ENCODE measurements around the gene COG1. TPM values are rescaled to one million over a fixed set of nuclear protein-coding genes. Genes with fewer than 3 reads are reported as not detected.

Gene COG1
- total RNA-seq, 2 experiments from 2014 or later: 51.8 to 53.7 TPM

DNA sequence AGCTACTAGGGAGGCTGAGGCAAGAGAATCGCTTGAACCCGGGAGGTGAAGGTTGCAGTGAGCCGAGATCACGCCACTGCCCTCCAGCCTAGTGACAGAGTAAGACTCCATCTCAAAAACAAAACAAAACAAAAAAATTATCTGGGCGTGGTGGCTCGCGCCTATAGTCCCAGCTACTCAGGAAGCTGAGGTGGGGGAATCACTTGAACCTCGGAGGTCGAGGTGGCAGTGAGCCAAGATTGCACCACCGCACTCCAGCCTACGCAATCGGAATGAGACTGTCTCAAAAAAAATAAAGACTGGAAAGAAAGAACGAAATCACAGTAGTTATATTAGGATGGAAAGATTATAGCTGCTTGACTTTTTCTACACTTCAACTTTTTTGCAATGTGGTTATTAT is 18.9 kb downstream of the COG1 start:
- DNase-seq (peak; percentile 57), ATAC-seq (ENCODE audit: low read depth) (peak; percentile 68)
- Mint-ChIP-seq H3K27ac (peak overlapping the region; percentile 81), H3K36me3 (peaks cover 20% of the 10 kb centered on the region), H3K9me3 (no peaks in the 10 kb centered on the region), H3K27me3 (no peaks in the 10 kb centered on the region), H3K4me3 (peak overlapping the region; percentile 67), H3K4me1 (peaks cover 20% of the 10 kb centered on the region)
- POLR2A ChIA-PET: interaction anchor here (0.7 to 2.4 kb wide), 3 partner anchors 11 to 19 kb away, joined by 3 to 6 read pairs (median 4); partner anchors contain the start of gene COG1

DNA sequence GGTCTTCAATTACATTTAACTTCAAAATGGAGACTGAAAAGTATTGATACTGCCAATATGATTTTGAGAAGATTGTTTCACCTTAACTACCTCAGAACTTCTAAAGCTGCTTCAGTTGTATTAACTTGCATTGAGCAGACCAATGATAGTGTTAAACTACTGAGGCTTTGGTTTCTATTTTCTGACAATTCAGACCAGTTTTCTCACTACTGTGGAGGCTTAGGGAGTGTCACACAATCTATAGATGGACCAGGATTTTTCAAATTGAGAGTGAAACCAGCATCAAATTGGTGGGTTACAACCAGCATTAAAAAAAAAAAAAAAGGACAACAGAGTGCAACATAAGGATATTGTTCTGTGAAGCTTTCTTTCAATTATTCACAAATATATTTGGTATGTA is 21.2 kb downstream of the COG1 start:
- Mint-ChIP-seq H3K27me3 (no peaks in the 10 kb centered on the region), H3K9me3 (no peaks in the 10 kb centered on the region), H3K27ac (no peak overlapping the region), H3K4me3 (no peak overlapping the region), H3K36me3 (peaks cover 17% of the 10 kb centered on the region), H3K4me1 (peaks cover 21% of the 10 kb centered on the region)
- POLR2A ChIA-PET: interaction anchor here (0.7 to 1.6 kb wide), 2 partner anchors 18 to 30 kb away, joined by 3 to 5 read pairs; a partner anchor contains a TSS
- DNase-seq (no peak), ATAC-seq (ENCODE audit: low read depth) (no peak)

DNA sequence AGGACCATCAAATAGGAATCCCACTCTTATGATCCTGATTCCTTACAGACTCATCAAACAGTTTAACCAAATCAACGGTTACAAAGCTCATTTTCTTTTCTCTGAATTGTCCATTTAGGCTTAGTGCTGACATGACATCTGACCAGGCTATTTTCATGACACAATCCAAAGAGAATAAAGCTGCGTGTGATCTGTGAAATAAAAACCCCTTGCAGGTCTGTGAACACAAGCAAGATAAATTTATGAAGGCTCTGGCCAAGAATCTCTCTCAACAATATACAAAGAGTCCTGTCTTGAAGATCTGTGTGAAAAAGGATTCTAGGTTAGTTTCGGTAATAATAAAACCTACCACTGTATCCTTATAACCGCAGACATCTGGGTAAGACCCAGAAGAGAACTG is 22.0 kb downstream of the COG1 start:
- H3K27me3 Mint-ChIP-seq: no peaks in the 10 kb centered on the region
- no peak overlapping the region for H3K4me3 Mint-ChIP-seq
- peaks cover 21% of the 10 kb centered on the region for H3K4me1 Mint-ChIP-seq
- peaks cover 19% of the 10 kb centered on the region for H3K36me3 Mint-ChIP-seq
- no peak for ATAC-seq (ENCODE audit: low read depth)
- no peaks in the 10 kb centered on the region for H3K9me3 Mint-ChIP-seq
- H3K27ac Mint-ChIP-seq: no peak overlapping the region
- POLR2A ChIA-PET: interaction anchor here (0.7 to 1.6 kb wide), 2 partner anchors 17 to 31 kb away, joined by 3 to 5 read pairs; a partner anchor contains a TSS
- no peak for DNase-seq

DNA sequence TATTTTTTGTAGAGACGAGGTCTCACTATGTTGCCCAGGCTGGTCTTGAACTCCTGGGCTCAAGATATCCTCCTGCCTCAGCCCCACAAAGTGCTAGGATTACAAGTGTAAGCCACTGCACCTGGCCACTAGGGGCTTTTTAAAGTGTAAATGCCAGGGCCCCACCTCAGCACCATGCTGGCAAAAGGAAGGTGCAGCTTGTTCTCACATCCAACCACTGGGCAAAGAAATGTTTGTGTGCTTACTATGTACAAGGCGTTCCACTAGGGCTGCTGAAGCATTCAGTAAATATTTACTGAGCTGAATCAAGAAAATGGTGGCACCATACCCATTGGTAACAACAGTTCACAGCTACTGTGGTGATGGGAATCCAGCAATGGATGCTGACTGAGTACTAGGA is 22.6 kb downstream of the COG1 start:
- POLR2A ChIA-PET: no interaction called here
- H3K9me3 Mint-ChIP-seq: no peaks in the 10 kb centered on the region
- DNase-seq (no peak), ATAC-seq (ENCODE audit: low read depth) (no peak)
- H3K4me3 Mint-ChIP-seq: no peak overlapping the region
- peaks cover 19% of the 10 kb centered on the region for H3K36me3 Mint-ChIP-seq
- no peak overlapping the region for H3K27ac Mint-ChIP-seq
- peaks cover 21% of the 10 kb centered on the region for H3K4me1 Mint-ChIP-seq
- no peaks in the 10 kb centered on the region for H3K27me3 Mint-ChIP-seq

DNA sequence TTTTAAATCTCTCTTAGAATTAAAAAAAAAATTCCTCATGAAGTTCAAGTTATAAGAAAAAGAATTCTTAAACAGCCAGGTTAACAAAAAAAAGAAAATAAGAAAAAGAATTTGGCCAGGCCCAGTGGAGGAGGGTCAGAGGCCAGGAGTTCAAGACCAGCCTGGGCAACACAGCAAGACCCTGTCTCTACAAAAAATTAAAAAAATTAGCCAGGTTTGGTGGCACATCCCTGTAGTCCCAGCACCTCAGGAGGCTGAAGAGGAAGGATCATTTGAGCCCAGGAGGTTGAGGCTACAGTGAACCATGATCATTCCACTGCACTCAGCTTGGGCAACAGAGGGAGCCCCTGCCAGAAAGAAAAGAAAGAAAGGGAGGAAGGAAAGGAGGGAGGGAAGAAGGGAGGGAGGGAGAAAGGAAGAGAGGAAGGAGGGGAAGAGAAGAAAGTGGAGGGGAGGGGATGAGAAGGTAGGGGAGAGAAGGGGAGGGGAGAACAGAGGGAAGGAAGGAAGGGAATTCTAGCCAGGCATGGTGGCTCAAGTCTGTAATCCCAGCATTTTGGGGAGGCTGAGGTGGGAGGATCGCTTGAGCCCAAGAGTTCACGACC is 30.9 kb downstream of the COG1 start:
- peak overlapping the region; percentile 37 for H3K4me3 Mint-ChIP-seq
- no peaks in the 10 kb centered on the region for H3K9me3 Mint-ChIP-seq
- ATAC-seq (ENCODE audit: low read depth) (no peak), DNase-seq (no peak)
- peaks cover 6% of the 10 kb centered on the region for H3K36me3 Mint-ChIP-seq
- peaks cover 34% of the 10 kb centered on the region for H3K4me1 Mint-ChIP-seq
- H3K27me3 Mint-ChIP-seq: no peaks in the 10 kb centered on the region
- H3K27ac Mint-ChIP-seq: no peak overlapping the region
- POLR2A ChIA-PET: interaction anchor here (0.6 kb wide), 1 partner anchor 30 kb away, joined by 3 read pairs; no protein-coding TSS in a partner anchor

DNA sequence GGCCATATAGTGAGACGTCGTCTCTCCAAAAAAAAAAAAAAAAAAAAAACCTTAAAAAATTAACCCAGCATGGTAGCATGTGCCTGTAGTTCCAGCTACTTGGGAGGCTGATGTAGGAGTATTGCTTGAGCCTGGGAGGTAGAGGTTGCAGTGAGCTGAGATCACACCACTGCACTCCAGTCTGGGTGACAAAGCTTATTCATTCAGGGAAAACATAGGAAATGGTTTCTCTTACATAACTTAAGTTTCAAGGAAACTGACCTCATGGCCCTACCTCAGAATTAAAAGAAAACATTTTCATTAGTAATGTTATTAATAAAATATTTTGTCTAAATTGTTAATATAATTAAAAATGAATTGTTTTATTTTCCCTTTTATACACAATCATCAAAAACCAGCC is 31.4 kb downstream of the COG1 start:
- no peaks in the 10 kb centered on the region for H3K27me3 Mint-ChIP-seq
- H3K9me3 Mint-ChIP-seq: no peaks in the 10 kb centered on the region
- DNase-seq: no peak
- POLR2A ChIA-PET: interaction anchor here (0.6 kb wide), 1 partner anchor 30 kb away, joined by 3 read pairs; no protein-coding TSS in a partner anchor
- H3K27ac Mint-ChIP-seq: no peak overlapping the region
- no peak overlapping the region for H3K4me3 Mint-ChIP-seq
- peaks cover 39% of the 10 kb centered on the region for H3K4me1 Mint-ChIP-seq
- ATAC-seq (ENCODE audit: low read depth): no peak
- peaks cover 7% of the 10 kb centered on the region for H3K36me3 Mint-ChIP-seq

DNA sequence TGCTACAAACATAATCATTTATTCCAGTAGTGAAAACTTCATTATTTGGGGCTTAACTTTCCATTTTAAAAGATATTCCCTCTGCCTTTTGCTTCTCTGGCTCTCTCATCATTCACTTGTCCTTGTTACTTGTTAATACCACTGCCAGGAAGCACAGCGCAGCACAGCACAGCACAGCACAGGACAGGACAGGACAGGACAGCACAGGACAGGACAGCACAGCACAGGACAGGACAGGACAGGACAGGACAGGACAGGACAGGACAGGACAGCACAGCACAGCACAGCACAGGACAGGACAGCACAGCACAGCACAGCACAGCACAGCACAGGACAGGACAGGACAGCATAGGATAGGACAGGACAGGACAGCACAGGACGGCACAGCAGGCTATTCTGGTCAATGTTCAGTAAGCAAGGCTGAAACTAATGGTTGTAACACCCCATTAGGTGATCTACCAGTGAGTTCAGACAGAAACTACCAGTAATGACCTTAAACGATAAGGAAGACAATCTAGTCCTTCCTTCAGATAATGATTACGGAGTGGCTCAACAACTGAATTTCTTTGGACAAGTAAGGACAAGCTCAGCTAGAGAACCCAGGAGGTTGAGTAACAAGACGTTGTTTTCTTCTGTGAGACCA is 31.9 kb downstream of the COG1 start:
- Mint-ChIP-seq H3K36me3 (peaks cover 7% of the 10 kb centered on the region), H3K4me3 (no peak overlapping the region), H3K4me1 (peaks cover 42% of the 10 kb centered on the region), H3K9me3 (no peaks in the 10 kb centered on the region), H3K27me3 (no peaks in the 10 kb centered on the region), H3K27ac (no peak overlapping the region)
- DNase-seq (no peak), ATAC-seq (ENCODE audit: low read depth) (no peak)
- POLR2A ChIA-PET: interaction anchor here (0.6 kb wide), 1 partner anchor 31 kb away, joined by 3 read pairs; no protein-coding TSS in a partner anchor

DNA sequence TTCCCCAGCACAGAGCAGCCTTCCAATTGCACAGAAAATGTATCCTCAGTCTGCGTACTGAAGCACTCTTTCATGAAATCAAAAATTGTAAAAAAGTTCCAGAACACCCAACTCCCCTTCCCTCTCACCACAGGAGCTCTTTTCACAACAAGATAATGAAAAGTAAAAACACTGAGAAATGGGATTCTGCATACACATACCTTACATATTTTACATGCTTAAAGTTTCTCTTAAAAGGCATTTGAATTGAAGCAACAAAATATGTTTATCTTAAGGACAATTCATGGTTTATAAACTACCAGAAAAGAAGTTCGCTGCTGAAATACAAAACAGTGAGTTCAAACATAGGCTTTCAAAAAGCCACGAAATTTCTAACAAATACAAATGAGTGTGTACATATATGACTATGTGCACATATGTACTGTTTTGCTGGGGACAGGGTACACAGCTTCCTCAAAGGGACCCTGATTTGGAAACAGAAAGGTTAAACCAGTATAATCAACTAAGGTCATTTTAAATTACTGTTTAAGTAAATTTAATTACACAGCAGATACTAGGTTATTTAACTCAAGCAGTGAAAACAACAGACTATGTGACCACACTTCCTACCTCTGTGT is 33.8 kb downstream of the COG1 start:
- no peak for ATAC-seq (ENCODE audit: low read depth)
- Mint-ChIP-seq H3K4me3 (peak overlapping the region; percentile 70), H3K4me1 (peaks cover 57% of the 10 kb centered on the region), H3K9me3 (no peaks in the 10 kb centered on the region), H3K27me3 (no peaks in the 10 kb centered on the region), H3K27ac (no peak overlapping the region), H3K36me3 (peaks cover 7% of the 10 kb centered on the region)
- no peak for DNase-seq
- POLR2A ChIA-PET: interaction anchor here (0.7 to 1.4 kb wide), 3 partner anchors 33 to 62 kb away, joined by 3 read pairs; partner anchors contain the start of gene SSTR2

- H3K9me3 Mint-ChIP-seq: no peaks in the 10 kb centered on the region
- H3K4me3 Mint-ChIP-seq: peak overlapping the region; percentile 70
- no peaks in the 10 kb centered on the region for H3K27me3 Mint-ChIP-seq
- peak overlapping the region; percentile 67 for H3K27ac Mint-ChIP-seq
- DNase-seq: no peak
- no peak for ATAC-seq (ENCODE audit: low read depth)
- POLR2A ChIA-PET: interaction anchor here (0.7 to 1.4 kb wide), 3 partner anchors 34 to 63 kb away, joined by 3 read pairs; partner anchors contain the start of gene SSTR2
- peaks cover 57% of the 10 kb centered on the region for H3K4me1 Mint-ChIP-seq
- H3K36me3 Mint-ChIP-seq: peaks cover 7% of the 10 kb centered on the region
These were observed 34.5 kb downstream of the COG1 start for GRCh38 chr17:73227379-73227778.

DNA sequence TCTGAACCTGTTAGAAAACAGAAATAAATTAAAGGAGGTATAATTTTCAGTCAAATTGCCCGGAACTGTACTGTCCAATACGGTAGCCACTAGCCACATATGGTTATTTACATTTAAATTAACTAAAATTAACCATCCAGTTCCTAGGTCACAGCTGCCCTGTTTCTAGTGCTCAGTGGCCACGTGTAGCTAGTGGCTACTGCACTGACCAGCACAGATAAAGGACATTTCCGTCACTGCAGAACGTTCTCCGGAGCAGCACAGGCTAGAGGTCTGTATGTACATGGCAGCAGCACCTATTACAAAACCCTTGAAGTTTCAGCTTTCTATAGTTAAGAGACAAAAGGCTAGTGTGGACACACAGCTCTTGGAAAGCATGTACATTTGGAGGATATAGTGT is 35.1 kb downstream of the COG1 start:
- no peaks in the 10 kb centered on the region for H3K9me3 Mint-ChIP-seq
- no peak overlapping the region for H3K27ac Mint-ChIP-seq
- H3K4me1 Mint-ChIP-seq: peaks cover 58% of the 10 kb centered on the region
- H3K4me3 Mint-ChIP-seq: no peak overlapping the region
- ATAC-seq (ENCODE audit: low read depth) (no peak), DNase-seq (no peak)
- H3K27me3 Mint-ChIP-seq: no peaks in the 10 kb centered on the region
- POLR2A ChIA-PET: interaction anchor here (1.0 kb wide), 1 partner anchor 508 kb away, joined by 4 read pairs; no protein-coding TSS in a partner anchor
- H3K36me3 Mint-ChIP-seq: peaks cover 8% of the 10 kb centered on the region

DNA sequence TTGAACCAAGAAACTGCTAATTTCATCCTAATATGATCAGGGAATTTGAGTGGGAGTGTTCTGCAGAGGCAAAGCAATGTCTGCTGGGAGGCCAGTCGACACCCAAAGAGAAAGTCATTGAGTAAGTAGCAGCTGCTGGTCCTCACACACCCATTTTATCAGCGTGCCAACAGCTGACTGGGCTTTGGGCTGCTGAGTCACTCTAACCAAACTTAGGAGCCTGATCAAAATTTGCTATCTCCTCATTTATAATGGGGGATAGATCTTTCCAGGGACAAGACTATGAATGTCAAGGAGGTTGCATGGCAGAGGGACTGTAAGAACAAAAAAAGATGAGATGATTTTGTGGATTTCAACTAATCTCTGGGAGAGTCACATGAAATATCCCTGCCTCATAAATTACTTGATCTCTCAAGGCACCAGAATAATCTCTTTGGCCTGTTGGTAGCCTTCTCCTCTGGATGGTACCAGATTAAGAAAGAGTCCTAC is 35.9 kb downstream of the COG1 start:
- no peaks in the 10 kb centered on the region for H3K9me3 Mint-ChIP-seq
- DNase-seq (no peak), ATAC-seq (ENCODE audit: low read depth) (no peak)

DNA sequence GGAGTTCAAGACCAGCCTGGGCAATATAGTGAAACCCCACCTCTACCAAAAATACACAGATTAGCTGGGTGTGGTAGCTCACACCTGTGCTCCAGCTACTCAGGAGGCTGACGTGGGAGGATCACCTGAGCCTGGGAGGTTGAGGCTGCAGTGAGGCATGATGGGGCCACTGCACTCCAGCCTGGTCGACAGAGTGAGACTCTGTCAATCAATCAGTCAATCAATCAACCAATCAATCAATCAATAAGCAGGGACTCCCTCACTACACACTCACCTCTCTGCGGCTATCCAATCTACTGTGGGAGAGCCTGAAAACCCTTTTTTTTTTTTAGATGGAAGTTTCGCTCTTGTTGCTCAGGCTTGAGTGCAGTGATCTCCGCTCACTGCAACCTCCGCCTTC is 37.2 kb downstream of the COG1 start:
- Mint-ChIP-seq H3K27me3 (no peaks in the 10 kb centered on the region), H3K9me3 (no peaks in the 10 kb centered on the region), H3K4me1 (peaks cover 57% of the 10 kb centered on the region), H3K4me3 (peak overlapping the region; percentile 39), H3K36me3 (peaks cover 10% of the 10 kb centered on the region), H3K27ac (no peak overlapping the region)
- ATAC-seq (ENCODE audit: low read depth): no peak
- no peak for DNase-seq
- POLR2A ChIA-PET: no interaction called here

More for the DNA sequence above, 35.9 kb downstream of the COG1 start:
- Mint-ChIP-seq H3K4me3 (peak overlapping the region; percentile 1), H3K27ac (peak overlapping the region; percentile 14), H3K36me3 (peaks cover 12% of the 10 kb centered on the region), H3K4me1 (peaks cover 61% of the 10 kb centered on the region), H3K27me3 (no peaks in the 10 kb centered on the region)
- POLR2A ChIA-PET: interaction anchor here (1.0 kb wide), 1 partner anchor 509 kb away, joined by 4 read pairs; no protein-coding TSS in a partner anchor

GRCh38 chr17:73231395-73231794 is 38.5 kb downstream of the COG1 start:
- Mint-ChIP-seq H3K4me1 (peaks cover 52% of the 10 kb centered on the region), H3K27ac (peak overlapping the region; percentile 94), H3K36me3 (peaks cover 17% of the 10 kb centered on the region), H3K9me3 (no peaks in the 10 kb centered on the region), H3K4me3 (peak overlapping the region; percentile 97), H3K27me3 (no peaks in the 10 kb centered on the region)
- DNase-seq: no peak
- POLR2A ChIA-PET: interaction anchor here (0.5 to 2.7 kb wide), 12 partner anchors 9 to 512 kb away, joined by 3 to 32 read pairs (median 6); partner anchors contain the start of gene COG1
- no peak for ATAC-seq (ENCODE audit: low read depth)

Data from activated naive CD8-positive, alpha-beta T cell treated with anti-CD3 and anti-CD28 coated beads, Interleukin-2, amount 10 ng/mL, durations not matched to agents 7 days and 5 days (primary cell).